Liver (tissue), 3 donors: ENCODE data around the gene FBXL15.

Experiments used
- CTCF ChIP-seq: fragments of 150-350 bp; IDR thresholded peaks from 2 replicates; pipeline ENCODE4 v1.5.1; 2017; ENCODE audit warnings: improper control_type of control experiment, low read depth, low read length; ENCODE audit not compliant: missing input control
- GABPA ChIP-seq, 2 donors: IDR thresholded peaks in 1 of 2; conservative IDR thresholded peaks in 1 of 2; 2 replicates each; pipeline ENCODE4 v1.6.1; 2016; ENCODE audit warnings: antibody characterized with exemption in 2 of 2, mild to moderate bottlenecking in 1 of 2, moderate library complexity in 1 of 2
- MAX ChIP-seq: IDR thresholded peaks from 2 replicates; pipeline ENCODE4 v1.6.1; 2016; ENCODE audit warnings: antibody characterized with exemption
- RXRA ChIP-seq, 2 donors: IDR thresholded peaks; 2 replicates each; pipeline ENCODE4 v1.6.1; 2017 to 2018; ENCODE audit warnings: antibody characterized with exemption in 2 of 2, mild to moderate bottlenecking in 1 of 2
- TAF1 ChIP-seq: conservative IDR thresholded peaks from 2 replicates; pipeline ENCODE4 v1.6.1; 2016; ENCODE audit warnings: antibody characterized with exemption, mild to moderate bottlenecking
- YY1 ChIP-seq: IDR thresholded peaks from 2 replicates; pipeline ENCODE4 v1.6.1; 2016; ENCODE audit warnings: antibody characterized with exemption, mild to moderate bottlenecking
- donor health status: healthy.
- donor health status: healthy.

DNA sequence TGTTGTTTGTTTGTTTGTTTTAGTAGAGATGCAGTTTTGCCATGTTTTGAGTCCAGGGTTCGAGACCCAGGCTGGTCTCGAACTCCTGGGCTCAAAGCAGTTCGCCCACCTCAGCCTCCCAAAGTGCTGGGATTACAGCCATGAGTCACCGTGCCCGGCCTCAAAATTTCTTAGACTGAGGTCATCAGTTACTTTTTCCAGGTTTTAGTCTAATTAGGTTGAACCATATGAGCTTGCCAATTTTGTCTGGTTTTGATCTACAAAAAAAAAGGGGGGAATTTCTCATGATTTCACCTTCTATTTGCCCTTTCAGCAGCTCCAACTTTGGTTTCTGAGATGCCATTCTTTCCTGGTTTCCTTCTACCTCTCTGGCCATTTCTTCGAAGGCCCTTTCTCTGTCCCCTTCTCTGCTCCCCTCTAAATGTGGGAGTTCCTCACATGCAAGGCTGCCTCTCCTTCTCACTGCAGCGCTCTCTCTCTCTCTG is 6.2 kb downstream of the FBXL15 start:
- no peak for TF ChIP-seq CTCF
- TF ChIP-seq RXRA (IDR thresholded peaks at IDR 0.05): no peak
- no peak for TF ChIP-seq TAF1
- TF ChIP-seq YY1: no peak
- no peak for TF ChIP-seq MAX
- TF ChIP-seq GABPA (IDR thresholded peaks at IDR 0.05 in 1 of 2, conservative IDR thresholded peaks at IDR 0.05 in 1 of 2): no peak
